Ishikawa (cell line): ENCODE results near the gene VPS11.

Experiments
- RAD21 ChIP-seq: IDR thresholded peaks from 2 replicates; pipeline ENCODE4 v1.6.1; 2012; ENCODE audit warnings: low read depth
- REST ChIP-seq: IDR thresholded peaks from 2 replicates; pipeline ENCODE4 v1.6.1; 2012; ENCODE audit warnings: low read depth, mild to moderate bottlenecking
- TEAD4 ChIP-seq: IDR thresholded peaks from 2 replicates; pipeline ENCODE4 v1.6.1; 2012
- ZBTB7A ChIP-seq: IDR thresholded peaks from 2 replicates; pipeline ENCODE4 v1.6.1; 2012; ENCODE audit warnings: low read depth

GRCh38 chr11:119114351-119114750 is 46.7 kb downstream of the VPS11 start:
- TF ChIP-seq TEAD4: no peak
- TF ChIP-seq REST: no peak
- TF ChIP-seq RAD21: no peak
- TF ChIP-seq ZBTB7A: no peak
